ENCODE results near the gene DAG1. TPM values are rescaled to one million over a fixed set of nuclear protein-coding genes. Genes with fewer than 3 reads are reported as not detected.

The DAG1 gene
- total and polyA plus RNA-seq, 4 donors: 48.7 to 101 (median 88.2) TPM

GRCh38 chr3:49530231-49530630 lies 60.2 kb downstream of the DAG1 start:
- Histone ChIP-seq H3K27ac (ENCODE audit: low read depth, low read length) (no peak overlapping the region), H3K4me1 (ENCODE audit: control insufficient read depth, insufficient read depth, low read length) (peaks cover 24% of the 10 kb centered on the region), H3K4me3 (ENCODE audit: low read depth, low read length) (no peak overlapping the region), H3K36me3 (ENCODE audit: control insufficient read depth, insufficient read depth, low read length) (peaks cover 44% of the 10 kb centered on the region), H3K9me3 (ENCODE audit: control insufficient read depth, insufficient read depth, low read length) (no peaks in the 10 kb centered on the region), H3K27me3 (ENCODE audit: control insufficient read depth, insufficient read depth, low read length) (no peaks in the 10 kb centered on the region)
- 97% methylated on average over 4 of the region's 5 CpGs for WGBS (ENCODE audit: insufficient coverage)
- DNase-seq (ENCODE audit: low read depth in 4 of 6, low spot score in 6 of 6): no peak

GRCh38 chr3:49530701-49531100 lies 60.6 kb downstream of the DAG1 start:
- H3K4me1 ChIP-seq (ENCODE audit: control insufficient read depth, insufficient read depth, low read length): peaks cover 29% of the 10 kb centered on the region
- no peak for DNase-seq (ENCODE audit: low read depth in 4 of 6, low spot score in 6 of 6)
- H3K4me3 ChIP-seq (ENCODE audit: low read depth, low read length): no peak overlapping the region
- no peaks in the 10 kb centered on the region for H3K9me3 ChIP-seq (ENCODE audit: control insufficient read depth, insufficient read depth, low read length)
- 93% methylated on average over 8 of the region's 8 CpGs for WGBS (ENCODE audit: insufficient coverage)
- H3K27ac ChIP-seq (ENCODE audit: low read depth, low read length): no peak overlapping the region
- H3K36me3 ChIP-seq (ENCODE audit: control insufficient read depth, insufficient read depth, low read length): peaks cover 40% of the 10 kb centered on the region
- no peaks in the 10 kb centered on the region for H3K27me3 ChIP-seq (ENCODE audit: control insufficient read depth, insufficient read depth, low read length)

- WGBS (ENCODE audit: insufficient coverage): 92% methylated on average over 10 of the region's 10 CpGs
- H3K4me3 ChIP-seq (ENCODE audit: low read depth, low read length): no peak overlapping the region
- no peaks in the 10 kb centered on the region for H3K27me3 ChIP-seq (ENCODE audit: control insufficient read depth, insufficient read depth, low read length)
- H3K4me1 ChIP-seq (ENCODE audit: control insufficient read depth, insufficient read depth, low read length): peaks cover 34% of the 10 kb centered on the region
- no peaks in the 10 kb centered on the region for H3K9me3 ChIP-seq (ENCODE audit: control insufficient read depth, insufficient read depth, low read length)
- peaks cover 37% of the 10 kb centered on the region for H3K36me3 ChIP-seq (ENCODE audit: control insufficient read depth, insufficient read depth, low read length)
- no peak for DNase-seq (ENCODE audit: low read depth in 4 of 6, low spot score in 6 of 6)
- H3K27ac ChIP-seq (ENCODE audit: low read depth, low read length): no peak overlapping the region
Observed at GRCh38 chr3:49531218-49531617, 61.2 kb downstream of the DAG1 start.

- WGBS (ENCODE audit: insufficient coverage): 96% methylated on average over 15 of the region's 16 CpGs
- peaks cover 39% of the 10 kb centered on the region for H3K4me1 ChIP-seq (ENCODE audit: control insufficient read depth, insufficient read depth, low read length)
- H3K27me3 ChIP-seq (ENCODE audit: control insufficient read depth, insufficient read depth, low read length): no peaks in the 10 kb centered on the region
- no peaks in the 10 kb centered on the region for H3K9me3 ChIP-seq (ENCODE audit: control insufficient read depth, insufficient read depth, low read length)
- H3K4me3 ChIP-seq (ENCODE audit: low read depth, low read length): no peak overlapping the region
- DNase-seq (ENCODE audit: low read depth in 4 of 6, low spot score in 6 of 6): no peak
- H3K36me3 ChIP-seq (ENCODE audit: control insufficient read depth, insufficient read depth, low read length): peaks cover 37% of the 10 kb centered on the region
- no peak overlapping the region for H3K27ac ChIP-seq (ENCODE audit: low read depth, low read length)
Observed at GRCh38 chr3:49531715-49532114, 61.6 kb downstream of the DAG1 start.

GRCh38 chr3:49533031-49533430 lies 63.0 kb downstream of the DAG1 start:
- no peak overlapping the region for H3K4me3 ChIP-seq (ENCODE audit: low read depth, low read length)
- H3K27me3 ChIP-seq (ENCODE audit: control insufficient read depth, insufficient read depth, low read length): no peaks in the 10 kb centered on the region
- H3K4me1 ChIP-seq (ENCODE audit: control insufficient read depth, insufficient read depth, low read length): peaks cover 47% of the 10 kb centered on the region
- no peaks in the 10 kb centered on the region for H3K9me3 ChIP-seq (ENCODE audit: control insufficient read depth, insufficient read depth, low read length)
- peaks cover 37% of the 10 kb centered on the region for H3K36me3 ChIP-seq (ENCODE audit: control insufficient read depth, insufficient read depth, low read length)
- H3K27ac ChIP-seq (ENCODE audit: low read depth, low read length): no peak overlapping the region
- 97% methylated on average over 6 of the region's 13 CpGs for WGBS (ENCODE audit: insufficient coverage)
- no peak for DNase-seq (ENCODE audit: low read depth in 4 of 6, low spot score in 6 of 6)

GRCh38 chr3:49533786-49534519 lies 63.9 kb downstream of the DAG1 start:
- WGBS (ENCODE audit: insufficient coverage): 61% methylated on average over 4 of the region's 9 CpGs
- no peak overlapping the region for H3K4me3 ChIP-seq (ENCODE audit: low read depth, low read length)
- peaks cover 37% of the 10 kb centered on the region for H3K36me3 ChIP-seq (ENCODE audit: control insufficient read depth, insufficient read depth, low read length)
- H3K27ac ChIP-seq (ENCODE audit: low read depth, low read length): peak overlapping the region; percentile 49
- H3K27me3 ChIP-seq (ENCODE audit: control insufficient read depth, insufficient read depth, low read length): no peaks in the 10 kb centered on the region
- peaks cover 47% of the 10 kb centered on the region for H3K4me1 ChIP-seq (ENCODE audit: control insufficient read depth, insufficient read depth, low read length)
- no peak for DNase-seq (ENCODE audit: low read depth in 4 of 6, low spot score in 6 of 6)
- no peaks in the 10 kb centered on the region for H3K9me3 ChIP-seq (ENCODE audit: control insufficient read depth, insufficient read depth, low read length)

- Histone ChIP-seq H3K27me3 (ENCODE audit: control insufficient read depth, insufficient read depth, low read length) (no peaks in the 10 kb centered on the region), H3K4me1 (ENCODE audit: control insufficient read depth, insufficient read depth, low read length) (peaks cover 53% of the 10 kb centered on the region), H3K9me3 (ENCODE audit: control insufficient read depth, insufficient read depth, low read length) (no peaks in the 10 kb centered on the region), H3K27ac (ENCODE audit: low read depth, low read length) (peak overlapping the region; percentile 65), H3K36me3 (ENCODE audit: control insufficient read depth, insufficient read depth, low read length) (peaks cover 37% of the 10 kb centered on the region), H3K4me3 (ENCODE audit: low read depth, low read length) (no peak overlapping the region)
- 30% methylated on average over 7 of the region's 14 CpGs for WGBS (ENCODE audit: insufficient coverage)
- DNase-seq (ENCODE audit: low read depth in 4 of 6, low spot score in 6 of 6): peak; percentile 73 to 98 (median 88)
Observed at GRCh38 chr3:49534581-49535441, 64.7 kb downstream of the DAG1 start.

- peaks cover 27% of the 10 kb centered on the region for H3K36me3 ChIP-seq (ENCODE audit: control insufficient read depth, insufficient read depth, low read length)
- peaks cover 66% of the 10 kb centered on the region for H3K4me1 ChIP-seq (ENCODE audit: control insufficient read depth, insufficient read depth, low read length)
- no peaks in the 10 kb centered on the region for H3K9me3 ChIP-seq (ENCODE audit: control insufficient read depth, insufficient read depth, low read length)
- DNase-seq (ENCODE audit: low read depth in 4 of 6, low spot score in 6 of 6): no peak
- WGBS (ENCODE audit: insufficient coverage): 82% methylated on average over 5 of the region's 7 CpGs
- H3K4me3 ChIP-seq (ENCODE audit: low read depth, low read length): no peak overlapping the region
- no peaks in the 10 kb centered on the region for H3K27me3 ChIP-seq (ENCODE audit: control insufficient read depth, insufficient read depth, low read length)
- H3K27ac ChIP-seq (ENCODE audit: low read depth, low read length): peak overlapping the region; percentile 65
Observed at GRCh38 chr3:49535971-49536874, 66.2 kb downstream of the DAG1 start.

- DNase-seq (ENCODE audit: low read depth in 4 of 6, low spot score in 6 of 6): no peak
- H3K27me3 ChIP-seq (ENCODE audit: control insufficient read depth, insufficient read depth, low read length): no peaks in the 10 kb centered on the region
- H3K9me3 ChIP-seq (ENCODE audit: control insufficient read depth, insufficient read depth, low read length): no peaks in the 10 kb centered on the region
- 94% methylated on average over 14 of the region's 16 CpGs for WGBS (ENCODE audit: insufficient coverage)
- H3K27ac ChIP-seq (ENCODE audit: low read depth, low read length): peak overlapping the region; percentile 65
- peaks cover 68% of the 10 kb centered on the region for H3K4me1 ChIP-seq (ENCODE audit: control insufficient read depth, insufficient read depth, low read length)
- H3K36me3 ChIP-seq (ENCODE audit: control insufficient read depth, insufficient read depth, low read length): peaks cover 19% of the 10 kb centered on the region
- H3K4me3 ChIP-seq (ENCODE audit: low read depth, low read length): no peak overlapping the region
Observed at GRCh38 chr3:49536875-49537533, 66.9 kb downstream of the DAG1 start.
